ENCODE data around the gene MRPS25. TPM values are rescaled to one million over a fixed set of nuclear protein-coding genes. Genes with fewer than 3 reads are reported as not detected.

Gene MRPS25
- total and polyA plus RNA-seq, 5 donors: 63.4 to 125 (median 92.7) TPM

- WGBS: 95% methylated on average over 13 of the region's 13 CpGs
- DNase-seq (no peak), ATAC-seq (peak in 1 of 2 donors; percentile 13)
- H3K9me3 ChIP-seq (ENCODE audit: control insufficient read depth, low read length): no peaks in the 10 kb centered on the region
- no peak overlapping the region for H3K27ac ChIP-seq (ENCODE audit: low read length)
- H3K4me3 ChIP-seq (ENCODE audit: low read length): no peak overlapping the region
- intact Hi-C loops (cut with DNase I): no loop called here
- no peaks in the 10 kb centered on the region for H3K27me3 ChIP-seq (ENCODE audit: control insufficient read depth, insufficient read depth)
- no peaks in the 10 kb centered on the region for H3K4me1 ChIP-seq (ENCODE audit: control insufficient read depth, insufficient read depth, low read length)
Observed at GRCh38 chr3:15081960-15082664, 17.0 kb upstream of the MRPS25 start.

- H3K9me3 ChIP-seq (ENCODE audit: control insufficient read depth, low read length): no peaks in the 10 kb centered on the region
- no peak for ATAC-seq
Observed at GRCh38 chr3:15079091-15079490, 14.0 kb upstream of the MRPS25 start.

GRCh38 chr3:15074500-15074899, 9.4 kb upstream of the MRPS25 start:
- ATAC-seq (no peak), DNase-seq (no peak)
- WGBS: 94% methylated on average over 19 of the region's 19 CpGs
- no peaks in the 10 kb centered on the region for H3K27me3 ChIP-seq (ENCODE audit: control insufficient read depth, insufficient read depth)
- no peak overlapping the region for H3K27ac ChIP-seq (ENCODE audit: low read length)
- intact Hi-C loops (cut with DNase I): no loop called here
- no peak overlapping the region for H3K4me3 ChIP-seq (ENCODE audit: low read length)
- no peaks in the 10 kb centered on the region for H3K9me3 ChIP-seq (ENCODE audit: control insufficient read depth, low read length)
- no peaks in the 10 kb centered on the region for H3K4me1 ChIP-seq (ENCODE audit: control insufficient read depth, insufficient read depth, low read length)

More at GRCh38 chr3:15079091-15079490, 14.0 kb upstream of the MRPS25 start:
- H3K27me3 ChIP-seq (ENCODE audit: control insufficient read depth, insufficient read depth): no peaks in the 10 kb centered on the region
- no peaks in the 10 kb centered on the region for H3K4me1 ChIP-seq (ENCODE audit: control insufficient read depth, insufficient read depth, low read length)
- DNase-seq: no peak
- intact Hi-C loops (cut with DNase I): no loop called here
- H3K27ac ChIP-seq (ENCODE audit: low read length): no peak overlapping the region
- 84% methylated on average over 3 of the region's 3 CpGs for WGBS
- H3K4me3 ChIP-seq (ENCODE audit: low read length): no peak overlapping the region

- 87% methylated on average over 2 of the region's 2 CpGs for WGBS
- no peaks in the 10 kb centered on the region for H3K27me3 ChIP-seq (ENCODE audit: control insufficient read depth, insufficient read depth)
- no peak overlapping the region for H3K4me3 ChIP-seq (ENCODE audit: low read length)
- H3K27ac ChIP-seq (ENCODE audit: low read length): no peak overlapping the region
- DNase-seq (no peak), ATAC-seq (no peak)
- intact Hi-C loops (cut with DNase I): no loop called here
- no peaks in the 10 kb centered on the region for H3K4me1 ChIP-seq (ENCODE audit: control insufficient read depth, insufficient read depth, low read length)
- H3K9me3 ChIP-seq (ENCODE audit: control insufficient read depth, low read length): no peaks in the 10 kb centered on the region
Observed at GRCh38 chr3:15071699-15072098, 6.6 kb upstream of the MRPS25 start.

GRCh38 chr3:15069441-15069840, 4.3 kb upstream of the MRPS25 start:
- ATAC-seq (no peak), DNase-seq (no peak)
- no peak overlapping the region for H3K27ac ChIP-seq (ENCODE audit: low read length)
- WGBS: 91% methylated on average over 1 of the region's 1 CpG
- intact Hi-C loops (cut with DNase I): no loop called here
- no peaks in the 10 kb centered on the region for H3K9me3 ChIP-seq (ENCODE audit: control insufficient read depth, low read length)
- no peaks in the 10 kb centered on the region for H3K4me1 ChIP-seq (ENCODE audit: control insufficient read depth, insufficient read depth, low read length)
- H3K27me3 ChIP-seq (ENCODE audit: control insufficient read depth, insufficient read depth): no peaks in the 10 kb centered on the region
- no peak overlapping the region for H3K4me3 ChIP-seq (ENCODE audit: low read length)

- H3K4me3 ChIP-seq (ENCODE audit: low read length): no peak overlapping the region
Observed at GRCh38 chr3:15066467-15066866, 1.4 kb upstream of the MRPS25 start.

GRCh38 chr3:15065550-15066007, 464 bp upstream of the MRPS25 start:
- Histone ChIP-seq H3K9me3 (ENCODE audit: control insufficient read depth, low read length) (no peaks in the 10 kb centered on the region), H3K27me3 (ENCODE audit: control insufficient read depth, insufficient read depth) (no peaks in the 10 kb centered on the region), H3K4me3 (ENCODE audit: low read length) (peak overlapping the region; percentile 68), H3K27ac (ENCODE audit: low read length) (no peak overlapping the region), H3K4me1 (ENCODE audit: control insufficient read depth, insufficient read depth, low read length) (no peaks in the 10 kb centered on the region)
- 47% methylated on average over 16 of the region's 16 CpGs for WGBS
- no peak for DNase-seq
- ATAC-seq: no peak
- intact Hi-C loops (cut with DNase I): no loop called here

More at GRCh38 chr3:15066467-15066866, 1.4 kb upstream of the MRPS25 start:
- no peak for DNase-seq
- H3K9me3 ChIP-seq (ENCODE audit: control insufficient read depth, low read length): no peaks in the 10 kb centered on the region
- intact Hi-C loops (cut with DNase I): no loop called here
- H3K27ac ChIP-seq (ENCODE audit: low read length): no peak overlapping the region
- no peak for ATAC-seq
- no peaks in the 10 kb centered on the region for H3K27me3 ChIP-seq (ENCODE audit: control insufficient read depth, insufficient read depth)
- no peaks in the 10 kb centered on the region for H3K4me1 ChIP-seq (ENCODE audit: control insufficient read depth, insufficient read depth, low read length)
- WGBS: 95% methylated on average over 3 of the region's 3 CpGs

- WGBS: under 1% methylated on average over 25 of the region's 25 CpGs
- H3K27ac ChIP-seq (ENCODE audit: low read length): peak overlapping the region; percentile 28
- H3K9me3 ChIP-seq (ENCODE audit: control insufficient read depth, low read length): no peaks in the 10 kb centered on the region
- intact Hi-C loops (cut with DNase I): no loop called here
- H3K27me3 ChIP-seq (ENCODE audit: control insufficient read depth, insufficient read depth): no peaks in the 10 kb centered on the region
- H3K4me1 ChIP-seq (ENCODE audit: control insufficient read depth, insufficient read depth, low read length): no peaks in the 10 kb centered on the region
- H3K4me3 ChIP-seq (ENCODE audit: low read length): peak overlapping the region; percentile 68
- DNase-seq (peak in 1 of 3 donors; percentile 60), ATAC-seq (peak; percentile 32 to 49)
Observed at GRCh38 chr3:15064299-15064834, 748 bp downstream of the MRPS25 start.

GRCh38 chr3:15063656-15064286, 1.3 kb downstream of the MRPS25 start:
- Histone ChIP-seq H3K27me3 (ENCODE audit: control insufficient read depth, insufficient read depth) (no peaks in the 10 kb centered on the region), H3K4me1 (ENCODE audit: control insufficient read depth, insufficient read depth, low read length) (no peaks in the 10 kb centered on the region), H3K9me3 (ENCODE audit: control insufficient read depth, low read length) (no peaks in the 10 kb centered on the region), H3K4me3 (ENCODE audit: low read length) (peak overlapping the region; percentile 68), H3K27ac (ENCODE audit: low read length) (no peak overlapping the region)
- intact Hi-C loops (cut with DNase I): no loop called here
- DNase-seq (no peak), ATAC-seq (no peak)
- WGBS: 87% methylated on average over 13 of the region's 13 CpGs

GRCh38 chr3:15063238-15063637, 1.9 kb downstream of the MRPS25 start:
- no peaks in the 10 kb centered on the region for H3K9me3 ChIP-seq (ENCODE audit: control insufficient read depth, low read length)
- ATAC-seq (peak in 1 of 2 donors; percentile 7), DNase-seq (no peak)
- 82% methylated on average over 4 of the region's 4 CpGs for WGBS
- no peaks in the 10 kb centered on the region for H3K4me1 ChIP-seq (ENCODE audit: control insufficient read depth, insufficient read depth, low read length)
- peak overlapping the region; percentile 3 for H3K27ac ChIP-seq (ENCODE audit: low read length)
- no peak overlapping the region for H3K4me3 ChIP-seq (ENCODE audit: low read length)
- H3K27me3 ChIP-seq (ENCODE audit: control insufficient read depth, insufficient read depth): no peaks in the 10 kb centered on the region
- intact Hi-C loops (cut with DNase I): no loop called here

GRCh38 chr3:15060029-15060428, 5.1 kb downstream of the MRPS25 start:
- 93% methylated on average over 3 of the region's 3 CpGs for WGBS
- H3K27me3 ChIP-seq (ENCODE audit: control insufficient read depth, insufficient read depth): no peaks in the 10 kb centered on the region
- ATAC-seq: no peak
- no peaks in the 10 kb centered on the region for H3K4me1 ChIP-seq (ENCODE audit: control insufficient read depth, insufficient read depth, low read length)
- intact Hi-C loops (cut with DNase I): no loop called here
- no peaks in the 10 kb centered on the region for H3K9me3 ChIP-seq (ENCODE audit: control insufficient read depth, low read length)
- no peak for DNase-seq
- H3K27ac ChIP-seq (ENCODE audit: low read length): no peak overlapping the region
- no peak overlapping the region for H3K4me3 ChIP-seq (ENCODE audit: low read length)

Measured in right cardiac atrium (tissue), 5 donors.